ENCODE measurements around the gene XBP1. TPM values are rescaled to one million over a fixed set of nuclear protein-coding genes. Genes with fewer than 3 reads are reported as not detected.
"Not testable (repeated sequence)": the region's sequence is repeated elsewhere in the genome, so short reads cannot be mapped to it uniquely, and the experiment has no call there.

The XBP1 gene
- total RNA-seq = 100 to 1,000 TPM; 111 to 166 (median 131) TPM

GRCh38 chr22:28800308-28801041 is at the start of gene XBP1:
Gene XBP1, minus strand, starts transcription at chr22:28800569.
- Histone ChIP-seq H3K4me3 (peak within 1 kb of the TSS; percentile 67 to 100 (median 92)), H3K4me1 (peaks cover 20 to 79% (median 31%) of the 10 kb centered on the region in 3 donors), H3K9me3 (no peaks in the 10 kb centered on the region), H3K27ac (peak within 1 kb of the TSS; percentile 95 to 100 (median 100)), H3K36me3 (peaks cover 9 to 31% (median 16%) of the 10 kb centered on the region in 3 donors), H3K27me3 (no peaks in the 10 kb centered on the region)
- 0 to 1% methylated on average over 10 to 19 of the region's 78 CpGs for WGBS, 2 donors
- peak in 3 of 4 donors; percentile 98 to 100 (median 99) for TF ChIP-seq POLR2A (IDR thresholded peaks at IDR 0.05)
- TF ChIP-seq CTCF (IDR thresholded peaks at IDR 0.05) = no peak
- peak; percentile 58 for DNase-seq
- intact Hi-C loops (cut with DNase I) = no loop called here

DNA sequence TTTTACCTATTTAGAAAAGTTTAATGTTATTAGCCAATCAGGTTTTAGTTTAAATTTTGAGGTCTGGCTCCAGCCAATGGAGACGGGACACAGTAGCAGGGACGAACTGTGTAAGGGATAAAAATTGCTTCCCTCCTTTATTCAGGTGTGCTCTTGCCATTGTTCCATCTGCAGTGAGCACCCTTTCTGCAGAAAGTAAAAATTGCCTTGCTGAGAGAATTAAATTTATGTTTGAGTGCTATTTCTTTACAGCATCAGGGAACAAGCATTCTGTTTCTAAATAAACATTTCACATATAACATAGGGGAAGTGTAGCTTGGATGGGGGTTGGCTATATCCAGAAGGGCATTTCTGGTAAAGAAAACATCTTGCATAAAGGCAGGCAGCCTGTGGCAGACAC is 46.6 kb upstream of the XBP1 start:
- H3K4me3 ChIP-seq = no peak overlapping the region
- DNase-seq = no peak
- H3K27ac ChIP-seq = no peak overlapping the region
- no peaks in the 10 kb centered on the region for H3K4me1 ChIP-seq
- H3K27me3 ChIP-seq = no peaks in the 10 kb centered on the region
- no peak for TF ChIP-seq CTCF (IDR thresholded peaks at IDR 0.05)
- no peak for TF ChIP-seq POLR2A (IDR thresholded peaks at IDR 0.05)
- peaks cover 0 to 19% (median 18%) of the 10 kb centered on the region in 3 donors for H3K9me3 ChIP-seq
- 94% methylated on average over 2 of the region's 2 CpGs for WGBS, 2 donors
- intact Hi-C loops (cut with DNase I) = no loop called here
- no peaks in the 10 kb centered on the region for H3K36me3 ChIP-seq

- intact Hi-C loops (cut with DNase I) = not testable (repeated sequence)
- 86 to 90% methylated on average over 2 of the region's 2 CpGs for WGBS, 2 donors
Observed at GRCh38 chr22:28844277-28844676, 43.9 kb upstream of the XBP1 start.

GRCh38 chr22:28843633-28844032 is 43.3 kb upstream of the XBP1 start:
- peaks cover 0 to 19% (median 18%) of the 10 kb centered on the region in 3 donors for H3K9me3 ChIP-seq

More at GRCh38 chr22:28844277-28844676, 43.9 kb upstream of the XBP1 start:
- not testable (repeated sequence) for H3K27ac ChIP-seq, DNase-seq, H3K36me3 ChIP-seq, H3K4me1 ChIP-seq, H3K4me3 ChIP-seq, H3K27me3 ChIP-seq
- peaks cover 0 to 19% (median 18%) of the 10 kb centered on the region in 3 donors for H3K9me3 ChIP-seq

DNA sequence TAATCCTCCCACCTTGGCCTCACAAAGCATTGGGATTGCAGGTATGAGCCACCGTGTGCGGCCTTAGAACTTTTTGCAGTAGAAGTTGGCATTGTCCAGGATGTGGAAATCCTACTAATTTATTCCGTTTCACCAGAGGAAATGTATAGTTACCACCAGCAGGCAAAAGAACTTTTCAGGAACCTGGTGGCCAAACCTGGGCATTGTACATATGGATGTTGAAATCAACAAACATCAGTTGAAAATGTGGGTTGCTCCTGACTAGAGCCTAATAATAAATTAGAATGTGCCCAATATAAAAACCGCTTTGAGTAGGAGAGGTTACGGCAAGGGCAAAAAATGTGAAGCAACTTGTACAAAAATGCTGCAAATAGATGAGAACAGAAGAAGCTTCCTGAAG is 40.7 kb upstream of the XBP1 start:
- 74 to 89% methylated on average over 4 to 5 of the region's 5 CpGs for WGBS, 2 donors
- Histone ChIP-seq H3K4me1 (no peaks in the 10 kb centered on the region), H3K27ac (no peak overlapping the region), H3K9me3 (no peaks in the 10 kb centered on the region), H3K36me3 (no peaks in the 10 kb centered on the region), H3K4me3 (no peak overlapping the region), H3K27me3 (no peaks in the 10 kb centered on the region)
- intact Hi-C loops (cut with DNase I) = no loop called here
- DNase-seq = no peak
- TF ChIP-seq POLR2A (IDR thresholded peaks at IDR 0.05) (no peak), CTCF (IDR thresholded peaks at IDR 0.05) (peak in 1 of 6 experiments; percentile 12)

More at GRCh38 chr22:28843633-28844032, 43.3 kb upstream of the XBP1 start:
- H3K36me3 ChIP-seq = no peaks in the 10 kb centered on the region
- no peaks in the 10 kb centered on the region for H3K27me3 ChIP-seq
- H3K4me1 ChIP-seq = no peaks in the 10 kb centered on the region
- 84% methylated on average over 2 of the region's 2 CpGs for WGBS, 2 donors
- no peak overlapping the region for H3K4me3 ChIP-seq
- TF ChIP-seq CTCF (IDR thresholded peaks at IDR 0.05) = no peak
- no peak for TF ChIP-seq POLR2A (IDR thresholded peaks at IDR 0.05)
- no peak overlapping the region for H3K27ac ChIP-seq
- intact Hi-C loops (cut with DNase I) = no loop called here
- DNase-seq = no peak

Data from esophagus squamous epithelium (tissue), 5 donors.